Ectodermal cell (in vitro differentiated cells): Measurements from ENCODE around the gene ZFYVE9.
"Not testable (repeated sequence)": the region's sequence is repeated elsewhere in the genome, so short reads cannot be mapped to it uniquely, and the experiment has no call there.

Experiments used
- H3K27ac ChIP-seq: 2 replicates; pipeline ENCODE4 v1.7.0; 2013; ENCODE audit warnings: mild to moderate bottlenecking, low read depth, low read length; ENCODE audit not compliant: insufficient read depth, poor library complexity, severe bottlenecking
- H3K27me3 ChIP-seq: 2 replicates; pipeline ENCODE4 v1.7.0; 2013; ENCODE audit warnings: mild to moderate bottlenecking, low read length; ENCODE audit not compliant: insufficient read depth, control insufficient read depth, poor library complexity, severe bottlenecking
- H3K36me3 ChIP-seq: one replicate; pipeline ENCODE4 v1.7.0; 2013; ENCODE audit warnings: low read length; ENCODE audit not compliant: control insufficient read depth, insufficient read depth
- H3K4me1 ChIP-seq: one replicate; pipeline ENCODE4 v1.7.0; 2013; ENCODE audit warnings: low read length; ENCODE audit not compliant: control insufficient read depth, insufficient read depth
- H3K4me3 ChIP-seq: 2 replicates; pipeline ENCODE4 v1.7.0; 2013; ENCODE audit warnings: low read depth, low read length, control low read depth; ENCODE audit not compliant: insufficient read depth
- H3K9me3 ChIP-seq: 2 replicates; pipeline ENCODE4 v1.7.0; 2013; ENCODE audit warnings: mild to moderate bottlenecking, low read length, moderate library complexity; ENCODE audit not compliant: control insufficient read depth
- WGBS, 2 experiments: methylation state at CpG; one replicate each; pipeline ENCODE4 v1.1.7; 2013; ENCODE audit warnings: missing lambda C conversion rate in 2 of 2; 5-methylcytosine and 5-hydroxymethylcytosine counted together

ZFYVE9 gene

GRCh38 chr1:52122384-52122783 lies 19.5 kb upstream of the ZFYVE9 start:
- H3K27me3 ChIP-seq: no peaks in the 10 kb centered on the region

GRCh38 chr1:52123622-52124021 lies 18.3 kb upstream of the ZFYVE9 start:
- Histone ChIP-seq H3K27me3 (no peaks in the 10 kb centered on the region), H3K27ac (no peak overlapping the region), H3K4me1 (peaks cover 6% of the 10 kb centered on the region), H3K36me3 (no peaks in the 10 kb centered on the region), H3K9me3 (no peaks in the 10 kb centered on the region), H3K4me3 (no peak overlapping the region)
- WGBS, 2 experiments: 89% methylated on average over 6 of the region's 6 CpGs

More at GRCh38 chr1:52122384-52122783, 19.5 kb upstream of the ZFYVE9 start:
- Histone ChIP-seq H3K4me3 (no peak overlapping the region), H3K36me3 (no peaks in the 10 kb centered on the region), H3K4me1 (peaks cover 6% of the 10 kb centered on the region), H3K9me3 (no peaks in the 10 kb centered on the region), H3K27ac (no peak overlapping the region)
- 87 to 91% methylated on average over 2 of the region's 2 CpGs for WGBS, 2 experiments

- Histone ChIP-seq H3K9me3 (no peaks in the 10 kb centered on the region), H3K27me3 (no peaks in the 10 kb centered on the region), H3K4me3 (no peak overlapping the region), H3K36me3 (no peaks in the 10 kb centered on the region), H3K27ac (no peak overlapping the region), H3K4me1 (no peaks in the 10 kb centered on the region)
Measured at GRCh38 chr1:52125736-52126359, 16.0 kb upstream of the ZFYVE9 start.

GRCh38 chr1:52127181-52128180 lies 14.4 kb upstream of the ZFYVE9 start:
- 45 to 50% methylated on average over 5 of the region's 5 CpGs for WGBS, 2 experiments
- Histone ChIP-seq H3K27ac (no peak overlapping the region), H3K36me3 (no peaks in the 10 kb centered on the region), H3K9me3 (no peaks in the 10 kb centered on the region), H3K4me1 (no peaks in the 10 kb centered on the region), H3K4me3 (no peak overlapping the region), H3K27me3 (no peaks in the 10 kb centered on the region)

- peaks cover 5% of the 10 kb centered on the region for H3K4me1 ChIP-seq
- no peaks in the 10 kb centered on the region for H3K9me3 ChIP-seq
- H3K27ac ChIP-seq: no peak overlapping the region
- H3K27me3 ChIP-seq: peaks cover 26% of the 10 kb centered on the region
- H3K4me3 ChIP-seq: no peak overlapping the region
- H3K36me3 ChIP-seq: no peaks in the 10 kb centered on the region
- 89 to 90% methylated on average over 4 to 5 of the region's 5 CpGs for WGBS, 2 experiments
Measured at GRCh38 chr1:52139817-52140540, 1.9 kb upstream of the ZFYVE9 start.

- peaks cover 5% of the 10 kb centered on the region for H3K4me1 ChIP-seq
- H3K36me3 ChIP-seq: no peaks in the 10 kb centered on the region
- WGBS, 2 experiments: 71 to 73% methylated on average over 1 to 2 of the region's 2 CpGs
- no peak overlapping the region for H3K27ac ChIP-seq
- no peak overlapping the region for H3K4me3 ChIP-seq
- peaks cover 26% of the 10 kb centered on the region for H3K27me3 ChIP-seq
- H3K9me3 ChIP-seq: no peaks in the 10 kb centered on the region
Measured at GRCh38 chr1:52140633-52141512, 1.0 kb upstream of the ZFYVE9 start.

GRCh38 chr1:52142220-52143183 lies 613 bp downstream of the ZFYVE9 start:
- Histone ChIP-seq H3K27ac (peak overlapping the region; percentile 74), H3K36me3 (no peaks in the 10 kb centered on the region), H3K27me3 (peaks cover 26% of the 10 kb centered on the region), H3K9me3 (no peaks in the 10 kb centered on the region), H3K4me1 (peaks cover 5% of the 10 kb centered on the region), H3K4me3 (peak overlapping the region; percentile 87)
- 2% methylated on average over 80 of the region's 80 CpGs for WGBS, 2 experiments

GRCh38 chr1:52145137-52145536 lies 3.2 kb downstream of the ZFYVE9 start:
- no peak overlapping the region for H3K27ac ChIP-seq
- no peaks in the 10 kb centered on the region for H3K9me3 ChIP-seq
- peaks cover 5% of the 10 kb centered on the region for H3K4me1 ChIP-seq
- WGBS, 2 experiments: 83 to 94% methylated on average over 2 of the region's 2 CpGs
- peaks cover 15% of the 10 kb centered on the region for H3K27me3 ChIP-seq
- H3K36me3 ChIP-seq: no peaks in the 10 kb centered on the region
- H3K4me3 ChIP-seq: no peak overlapping the region

GRCh38 chr1:52150445-52150844 lies 8.6 kb downstream of the ZFYVE9 start:
- not testable (repeated sequence) for H3K4me1 ChIP-seq, H3K27me3 ChIP-seq, H3K27ac ChIP-seq, H3K9me3 ChIP-seq, H3K4me3 ChIP-seq, H3K36me3 ChIP-seq
- 93 to 96% methylated on average over 11 of the region's 11 CpGs for WGBS, 2 experiments
